ENCODE results near the gene THSD8.

THSD8 gene

GRCh38 chr19:12847159-12848139, 45.6 kb downstream of the THSD8 start (continued):
- TF ChIP-seq PRDM1 (tag by site-specific recombination; IDR thresholded peaks at IDR 0.05) (0 out of 2 replicates have a peak, but pooled peaks have one; percentile 31), ZSCAN4 (tag by site-specific recombination; IDR thresholded peaks at IDR 0.05) (no peak), ZNF239 (tag by site-specific recombination; IDR thresholded peaks at IDR 0.05) (no peak), ZBTB21 (tag by site-specific recombination; IDR thresholded peaks at IDR 0.05) (no peak), ZNF341 (tag by site-specific recombination; IDR thresholded peaks at IDR 0.05; ENCODE audit: low read depth) (no peak), ZNF596 (tag by site-specific recombination; IDR thresholded peaks at IDR 0.05) (no peak), ZNF692 (tag by site-specific recombination; IDR thresholded peaks at IDR 0.05) (peak; percentile 97), REST (tag by site-specific recombination; IDR thresholded peaks at IDR 0.05) (no peak), ZNF837 (tag by site-specific recombination; IDR thresholded peaks at IDR 0.05) (no peak), KLF7 (tag by site-specific recombination; IDR thresholded peaks at IDR 0.05; ENCODE audit: borderline replicate concordance) (no peak), ZNF701 (tag by site-specific recombination; IDR thresholded peaks at IDR 0.05) (no peak), ZNF843 (tag by site-specific recombination; IDR thresholded peaks at IDR 0.05) (no peak), ZNF426 (tag by site-specific recombination; IDR thresholded peaks at IDR 0.05) (no peak), ZNF677 (tag by site-specific recombination; IDR thresholded peaks at IDR 0.05) (no peak), KLF8 (tag by site-specific recombination; IDR thresholded peaks at IDR 0.05) (peak; percentile 66; the same call in 1 of the 2 replicates), MYNN (tag by site-specific recombination; IDR thresholded peaks at IDR 0.05; ENCODE audit: borderline replicate concordance) (no peak), PRDM2 (tag by site-specific recombination; IDR thresholded peaks at IDR 0.05; ENCODE audit: borderline replicate concordance) (no peak), ZNF530 (tag by site-specific recombination; IDR thresholded peaks at IDR 0.05; ENCODE audit: low read depth) (no peak), ZBTB26 (tag by site-specific recombination; optimal IDR thresholded peaks at IDR 0.05) (peak; percentile 71), ZNF529 (tag by site-specific recombination; IDR thresholded peaks at IDR 0.05; ENCODE audit: insufficient replicate concordance) (no peak), HOXA7 (CRISPR knock-in tag; IDR thresholded peaks at IDR 0.05; ENCODE audit: borderline replicate concordance) (no peak), SP3 (tag by site-specific recombination; IDR thresholded peaks at IDR 0.05) (peak; percentile 60; the same call in 1 of the 2 replicates)
